Panc1 (cell line): ENCODE results near the gene FAM174B. TPM values are rescaled to one million over a fixed set of nuclear protein-coding genes. Genes with fewer than 3 reads are reported as not detected.

Experiments
- ATAC-seq: fragments of 200-7000 bp; cut with Tn5 transposase; 2 replicates; pipeline ENCODE4 v1.9.1; 2020; ENCODE audit warnings: mild to moderate bottlenecking, moderate library complexity
- BruUV-seq: library from RNA; stranded (reverse); fragments of 400-500 nt; replicated peaks from 2 replicates; lab custom pipeline; 2021; lab: Mats Ljungman, UMichigan
- CTCF ChIA-PET: fragments of 300-600 bp; sonication (Branson Sonifier 250); formaldehyde crosslinking; loops from one replicate; lab custom pipeline; 2022; ENCODE audit warnings: antibody characterized with exemption; lab: Charles Lee
- POLR2A ChIA-PET: fragments of 300-600 bp; sonication (Branson Sonifier 250); formaldehyde crosslinking; loops from one replicate; lab custom pipeline; 2022; ENCODE audit warnings: antibody characterized with exemption; lab: Charles Lee
- DNase-seq: peaks from one replicate; pipeline ENCODE4 v3.0.0-alpha.2; 2010; ENCODE audit warnings: low read depth, low spot score
- H3K27ac ChIP-seq: 2 replicates; pipeline ENCODE4 v1.5.1; 2011; ENCODE audit warnings: mild to moderate bottlenecking, low read length, inconsistent platforms
- H3K27me3 ChIP-seq: fragments of 200-500 bp; sonication (Bioruptor generic); 2 replicates; pipeline ENCODE4 v1.6.0; 2014; ENCODE audit warnings: low read length, inconsistent platforms; ENCODE audit not compliant: control insufficient read depth, insufficient read depth
- H3K36me3 ChIP-seq: fragments of 200-500 bp; sonication (Bioruptor generic); 2 replicates; pipeline ENCODE4 v1.5.1; 2014; ENCODE audit warnings: inconsistent platforms, mild to moderate bottlenecking, low read length, moderate library complexity; ENCODE audit not compliant: control insufficient read depth, insufficient read depth
- H3K4me1 ChIP-seq: 2 replicates; pipeline ENCODE4 v1.5.1; 2011; ENCODE audit warnings: inconsistent platforms, mild to moderate bottlenecking, low read length, moderate library complexity; ENCODE audit not compliant: control insufficient read depth, insufficient read depth
- H3K4me3 ChIP-seq, 2 experiments: 2 replicates each; pipeline ENCODE4 v1.5.1; 2011 to 2012; ENCODE audit warnings: low read depth in 2 of 2, low read length in 2 of 2, mild to moderate bottlenecking in 2 of 2, inconsistent platforms in 1 of 2, moderate library complexity in 1 of 2
- H3K9me3 ChIP-seq: fragments of 200-500 bp; sonication (Bioruptor generic); 2 replicates; pipeline ENCODE4 v1.5.1; 2014; ENCODE audit warnings: low read depth, mild to moderate bottlenecking, inconsistent platforms, low read length, moderate library complexity; ENCODE audit not compliant: control insufficient read depth, insufficient read depth
- CTCF ChIP-seq: fragments of 450-650 bp; IDR thresholded peaks from 2 replicates; pipeline ENCODE4 v1.5.1; 2017; ENCODE audit warnings: mild to moderate bottlenecking
- POLR2AphosphoS5 ChIP-seq: IDR thresholded peaks from 2 replicates; pipeline ENCODE4 v1.6.1; 2012; ENCODE audit warnings: mild to moderate bottlenecking, low read depth, low read length, moderate library complexity
- REST ChIP-seq, 2 experiments: IDR thresholded peaks; 2 replicates each; pipeline ENCODE4 v1.6.1; 2011 to 2012; ENCODE audit warnings: low read depth in 2 of 2, control low read depth in 1 of 2, low read length in 1 of 2, mild to moderate bottlenecking in 1 of 2, moderate library complexity in 1 of 2; ENCODE audit not compliant: insufficient read depth in 1 of 2
- SIN3A ChIP-seq: IDR thresholded peaks from 2 replicates; pipeline ENCODE4 v1.6.1; 2012; ENCODE audit warnings: low read depth, mild to moderate bottlenecking, low read length, moderate library complexity, borderline replicate concordance; ENCODE audit not compliant: insufficient read depth
- TCF7L2 ChIP-seq: IDR thresholded peaks from 2 replicates; pipeline ENCODE4 v1.6.1; 2011; ENCODE audit warnings: mild to moderate bottlenecking, low read depth, low read length, inconsistent platforms
- in situ Hi-C: cut with HindIII; loops from 2 replicates; pipeline ENCODE4 v1.10.0; 2016; ENCODE audit warnings: low sequenced_read_pairs, low pct_unique_long_range_greater_than_20kb
- intact Hi-C: fragments of 100-400 bp; cut with micrococcal nuclease; formaldehyde crosslinking; loops from one replicate; pipeline ENCODE4 v1.10.0; 2022; ENCODE audit not compliant: unreplicated experiment
- total RNA-seq: library from RNA; stranded (reverse); gene quantifications from one replicate; pipeline ENCODE4 v1.2.1, GENCODE V29; 2021; ENCODE audit not compliant: unreplicated experiment

Gene FAM174B
- total RNA-seq, 1 experiment from 2014 or later = 30.7 TPM

GRCh38 chr15:92580521-92580920, 75.1 kb downstream of the FAM174B start:
- intact Hi-C loops = no loop called here
- in situ Hi-C loops = no loop called here
- no peak for DNase-seq
- Histone ChIP-seq H3K27ac (no peak overlapping the region), H3K4me1 (no peaks in the 10 kb centered on the region), H3K4me3 (no peak overlapping the region), H3K36me3 (no peaks in the 10 kb centered on the region), H3K27me3 (no peaks in the 10 kb centered on the region; the same call in 1 of the 2 replicates), H3K9me3 (no peaks in the 10 kb centered on the region)
- no peak for TF ChIP-seq POLR2AphosphoS5
- no peak for TF ChIP-seq CTCF
- TF ChIP-seq SIN3A = no peak
- TF ChIP-seq TCF7L2 = no peak
- no peak for TF ChIP-seq REST (IDR thresholded peaks at IDR 0.05; ENCODE audit: insufficient read depth in 1 of 2, low read depth in 2 of 2, low read length in 1 of 2)
- ChIA-PET CTCF (interaction anchor here (0.6 kb wide), 1 partner anchor 461 kb away, joined by 8 read pairs; no protein-coding TSS in a partner anchor), POLR2A (no interaction called here)
- no peak for ATAC-seq
- no TSS peak for BruUV-seq

DNA sequence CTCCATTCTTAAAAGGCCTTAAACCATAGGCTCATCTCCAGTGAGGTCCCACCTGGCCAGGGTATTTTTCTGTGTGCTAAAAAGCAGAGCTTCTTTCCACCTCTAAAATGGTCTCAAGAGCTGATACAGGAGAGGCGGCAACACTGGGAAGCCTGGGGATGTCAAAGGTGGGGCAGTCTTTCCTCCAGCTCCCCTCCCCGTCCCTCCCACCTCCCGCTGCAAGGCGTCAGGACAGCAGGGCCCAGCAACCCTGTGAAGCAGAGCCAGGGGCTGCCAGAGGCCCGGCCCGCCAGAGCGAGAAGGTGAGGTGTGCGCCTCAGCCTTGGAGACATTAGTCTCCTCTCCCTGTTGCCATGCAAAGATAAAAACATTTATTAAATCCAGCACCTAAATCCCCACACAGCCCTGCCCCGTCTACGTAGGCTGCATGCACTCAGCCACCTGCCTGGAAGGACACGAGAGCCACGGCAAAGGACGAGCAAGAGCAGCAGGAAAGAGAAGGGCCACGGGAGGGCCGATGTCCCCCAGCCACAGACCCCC, 75.6 kb downstream of the FAM174B start:
- BruUV-seq = no TSS peak
- Histone ChIP-seq H3K27me3 (no peaks in the 10 kb centered on the region; the same call in 1 of the 2 replicates), H3K27ac (no peak overlapping the region), H3K9me3 (no peaks in the 10 kb centered on the region), H3K4me3 (no peak overlapping the region), H3K36me3 (no peaks in the 10 kb centered on the region), H3K4me1 (no peaks in the 10 kb centered on the region)
- intact Hi-C loops = no loop called here
- in situ Hi-C loops = no loop called here
- CTCF ChIA-PET = interaction anchor here (0.6 kb wide), 1 partner anchor 461 kb away, joined by 8 read pairs; no protein-coding TSS in a partner anchor
- no peak for TF ChIP-seq SIN3A
- no peak for TF ChIP-seq REST (IDR thresholded peaks at IDR 0.05; ENCODE audit: insufficient read depth in 1 of 2, low read depth in 2 of 2, low read length in 1 of 2)
- no peak for TF ChIP-seq CTCF
- TF ChIP-seq POLR2AphosphoS5 = no peak
- no peak for TF ChIP-seq TCF7L2
- ATAC-seq = no peak
- DNase-seq = no peak
- POLR2A ChIA-PET = no interaction called here
